Measurements from ENCODE around the gene FARS2. TPM values are rescaled to one million over a fixed set of nuclear protein-coding genes. Genes with fewer than 3 reads are reported as not detected.

Gene FARS2
- total and polyA plus RNA-seq, 5 donors = 13.9 to 19.6 (median 16.7) TPM

DNA sequence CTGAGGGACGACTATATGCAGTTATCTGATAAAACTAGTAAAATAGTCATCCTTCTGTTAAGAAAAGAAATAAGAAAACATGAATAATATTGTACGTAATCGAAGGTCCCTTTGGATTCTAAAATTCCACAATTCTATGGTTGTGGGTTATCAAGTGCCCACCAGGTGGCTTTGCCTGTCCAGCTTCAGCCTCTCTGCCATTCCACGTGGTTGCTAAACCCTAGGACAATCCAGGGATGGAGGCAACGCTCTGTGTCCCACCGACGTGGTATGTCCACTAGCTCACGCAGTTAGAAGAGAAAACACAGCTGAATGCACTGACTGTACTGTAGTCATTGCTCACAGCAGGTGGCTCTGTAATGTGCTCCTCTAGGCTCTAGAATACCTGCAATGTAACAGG lies 349.3 kb downstream of the FARS2 start:
- no peak for ATAC-seq
- Histone ChIP-seq H3K27me3 (ENCODE audit: control insufficient read depth, insufficient read depth) (no peaks in the 10 kb centered on the region), H3K9me3 (ENCODE audit: control insufficient read depth, low read length) (no peaks in the 10 kb centered on the region), H3K4me3 (ENCODE audit: low read length) (no peak overlapping the region), H3K4me1 (ENCODE audit: control insufficient read depth, insufficient read depth, low read length) (no peaks in the 10 kb centered on the region), H3K27ac (ENCODE audit: low read length) (no peak overlapping the region)
- WGBS = 94% methylated on average over 8 of the region's 8 CpGs
- intact Hi-C loops (cut with DNase I) = no loop called here
- no peak for DNase-seq

DNA sequence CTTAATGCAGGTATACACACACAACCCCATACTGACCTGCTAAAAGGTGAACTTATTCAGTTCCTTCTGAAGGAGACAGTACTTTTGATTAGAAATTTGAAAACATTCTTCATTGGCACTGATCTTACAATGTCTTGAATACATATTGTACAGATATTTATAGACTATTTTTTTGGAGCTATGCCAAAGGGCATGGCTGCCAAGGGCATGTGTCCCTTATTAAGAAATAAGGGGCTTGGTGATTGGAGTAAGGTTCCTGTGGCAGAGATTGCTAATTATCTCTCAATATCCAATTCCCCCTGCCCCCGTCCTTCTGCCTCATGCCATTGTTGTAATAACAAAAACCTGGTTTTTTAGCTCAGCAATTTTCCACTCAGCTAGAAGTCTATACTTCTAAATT lies 355.9 kb downstream of the FARS2 start:
- DNase-seq = no peak
- Histone ChIP-seq H3K27me3 (ENCODE audit: control insufficient read depth, insufficient read depth) (no peaks in the 10 kb centered on the region), H3K27ac (ENCODE audit: low read length) (no peak overlapping the region), H3K4me1 (ENCODE audit: control insufficient read depth, insufficient read depth, low read length) (peaks cover 3% of the 10 kb centered on the region), H3K4me3 (ENCODE audit: low read length) (no peak overlapping the region), H3K9me3 (ENCODE audit: control insufficient read depth, low read length) (no peaks in the 10 kb centered on the region)
- WGBS = 96% methylated on average over 1 of the region's 1 CpG
- intact Hi-C loops (cut with DNase I) = no loop called here
- ATAC-seq = no peak

DNA sequence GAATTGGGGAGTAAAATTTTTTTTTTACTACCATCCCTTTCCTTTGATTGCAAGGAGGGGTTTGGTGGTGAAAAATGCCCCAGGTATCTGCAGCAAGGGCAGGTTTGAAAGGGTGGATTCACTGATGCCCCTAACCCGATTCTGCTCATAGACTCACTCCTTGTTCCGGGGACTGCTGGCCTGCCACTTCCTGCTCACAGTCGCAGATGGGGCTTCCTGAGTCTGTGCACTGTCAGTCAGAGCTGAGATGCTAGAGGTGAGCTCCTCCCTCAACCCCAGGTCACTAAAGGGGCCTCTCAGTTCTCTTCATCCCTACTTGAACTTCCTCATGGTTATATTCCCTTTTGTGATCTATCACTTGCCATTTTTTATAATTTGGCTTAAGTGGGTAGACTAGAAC lies 357.9 kb downstream of the FARS2 start:
- Histone ChIP-seq H3K27ac (ENCODE audit: low read length) (no peak overlapping the region), H3K9me3 (ENCODE audit: control insufficient read depth, low read length) (no peaks in the 10 kb centered on the region), H3K4me1 (ENCODE audit: control insufficient read depth, insufficient read depth, low read length) (peaks cover 7% of the 10 kb centered on the region), H3K4me3 (ENCODE audit: low read length) (no peak overlapping the region), H3K27me3 (ENCODE audit: control insufficient read depth, insufficient read depth) (no peaks in the 10 kb centered on the region)
- WGBS = 79% methylated on average over 3 of the region's 3 CpGs
- intact Hi-C loops (cut with DNase I) = no loop called here
- DNase-seq = no peak
- no peak for ATAC-seq

DNA sequence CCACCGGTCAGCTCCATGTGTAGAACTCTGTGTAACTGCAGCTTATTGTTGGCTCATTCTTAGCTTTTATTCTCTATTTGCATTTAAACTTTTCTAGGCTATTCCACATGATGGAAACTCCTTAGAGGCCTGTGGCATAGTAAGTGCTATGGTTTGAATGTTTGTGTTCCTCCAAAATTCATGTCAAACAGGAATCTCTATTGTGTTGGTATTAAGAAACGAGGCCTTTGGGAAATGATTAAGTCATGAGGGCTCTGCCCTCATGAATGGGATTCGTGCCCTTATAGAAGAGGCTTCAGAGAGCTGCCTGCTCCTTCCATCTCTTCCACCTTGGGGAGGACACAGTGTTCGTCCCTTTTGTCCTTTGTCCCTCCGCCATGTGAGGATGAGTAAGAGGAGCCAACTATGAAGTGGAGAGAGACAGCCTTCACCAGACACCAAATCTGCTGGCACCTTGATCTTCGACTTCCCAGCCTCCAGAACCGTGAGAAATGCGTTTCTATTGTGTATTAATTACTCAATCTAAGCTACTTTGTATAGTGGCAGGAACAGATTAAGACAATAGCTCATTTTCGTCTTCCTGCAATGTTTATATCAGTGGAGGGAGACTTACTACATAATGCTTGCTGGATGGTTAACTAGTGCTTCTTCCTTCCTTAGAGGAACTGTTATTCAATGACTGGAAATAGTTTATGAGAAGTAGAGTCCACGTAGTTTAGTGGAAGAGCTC lies 361.1 kb downstream of the FARS2 start:
- WGBS = 53% methylated on average over 10 of the region's 10 CpGs
- peaks cover 12% of the 10 kb centered on the region for H3K4me1 ChIP-seq (ENCODE audit: control insufficient read depth, insufficient read depth, low read length)

DNA sequence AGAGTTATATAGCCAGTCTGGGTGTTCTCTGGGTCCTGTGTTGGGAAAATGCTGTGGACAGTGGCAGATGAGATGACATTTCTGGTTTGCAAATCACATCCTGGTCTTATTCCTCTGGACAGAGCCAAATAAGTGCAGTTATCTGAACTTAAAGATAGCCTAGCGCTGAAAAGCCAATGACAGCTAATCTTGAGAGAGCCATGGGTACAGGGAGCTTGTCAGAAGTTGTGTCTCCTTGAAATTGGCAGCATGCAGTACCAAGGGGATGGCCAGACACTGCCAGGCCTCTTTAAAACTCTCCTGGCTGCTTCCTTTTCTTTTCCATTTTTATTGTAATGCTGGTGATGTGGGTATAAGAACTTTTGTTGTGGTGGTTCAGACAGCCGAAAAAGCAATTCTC lies 362.5 kb downstream of the FARS2 start:
- Histone ChIP-seq H3K27me3 (ENCODE audit: control insufficient read depth, insufficient read depth) (no peaks in the 10 kb centered on the region), H3K27ac (ENCODE audit: low read length) (peak overlapping the region; percentile 55), H3K9me3 (ENCODE audit: control insufficient read depth, low read length) (no peaks in the 10 kb centered on the region), H3K4me1 (ENCODE audit: control insufficient read depth, insufficient read depth, low read length) (peaks cover 12% of the 10 kb centered on the region), H3K4me3 (ENCODE audit: low read length) (no peak overlapping the region)
- intact Hi-C loops (cut with DNase I) = no loop called here
- ATAC-seq = peak; percentile 81 to 83
- 34% methylated on average over 2 of the region's 2 CpGs for WGBS
- no peak for DNase-seq

More for the DNA sequence above, 361.1 kb downstream of the FARS2 start:
- intact Hi-C loops (cut with DNase I) = no loop called here
- no peaks in the 10 kb centered on the region for H3K27me3 ChIP-seq (ENCODE audit: control insufficient read depth, insufficient read depth)
- ATAC-seq = peak; percentile 56 to 59
- DNase-seq = no peak
- no peaks in the 10 kb centered on the region for H3K9me3 ChIP-seq (ENCODE audit: control insufficient read depth, low read length)
- no peak overlapping the region for H3K4me3 ChIP-seq (ENCODE audit: low read length)
- H3K27ac ChIP-seq (ENCODE audit: low read length) = no peak overlapping the region

DNA sequence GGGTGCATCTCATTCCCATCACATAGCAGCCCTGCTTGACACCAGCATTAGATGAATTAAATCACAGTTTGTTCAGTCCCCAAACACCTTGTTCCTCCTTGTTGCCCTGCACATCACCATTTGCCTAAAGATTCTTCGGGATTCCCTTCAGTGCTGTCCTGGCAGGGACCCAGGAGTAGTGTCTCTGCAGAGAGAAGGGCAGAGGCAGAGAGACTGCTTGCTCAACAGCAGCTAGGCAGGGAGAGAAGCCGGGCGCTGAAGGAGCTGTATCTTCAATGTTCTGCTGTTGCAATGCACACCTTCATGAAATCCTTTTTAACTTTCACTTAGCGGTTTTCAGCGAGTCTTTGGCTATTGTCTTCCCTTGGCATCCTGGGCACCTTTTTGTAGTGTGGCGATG lies 362.9 kb downstream of the FARS2 start:
- no peaks in the 10 kb centered on the region for H3K9me3 ChIP-seq (ENCODE audit: control insufficient read depth, low read length)
- peaks cover 12% of the 10 kb centered on the region for H3K4me1 ChIP-seq (ENCODE audit: control insufficient read depth, insufficient read depth, low read length)
- no peak overlapping the region for H3K4me3 ChIP-seq (ENCODE audit: low read length)
- DNase-seq (peak in 1 of 3 donors; percentile 22), ATAC-seq (peak; percentile 9 to 30)
- 72% methylated on average over 6 of the region's 6 CpGs for WGBS
- no peaks in the 10 kb centered on the region for H3K27me3 ChIP-seq (ENCODE audit: control insufficient read depth, insufficient read depth)
- H3K27ac ChIP-seq (ENCODE audit: low read length) = peak overlapping the region; percentile 90
- intact Hi-C loops (cut with DNase I) = no loop called here

DNA sequence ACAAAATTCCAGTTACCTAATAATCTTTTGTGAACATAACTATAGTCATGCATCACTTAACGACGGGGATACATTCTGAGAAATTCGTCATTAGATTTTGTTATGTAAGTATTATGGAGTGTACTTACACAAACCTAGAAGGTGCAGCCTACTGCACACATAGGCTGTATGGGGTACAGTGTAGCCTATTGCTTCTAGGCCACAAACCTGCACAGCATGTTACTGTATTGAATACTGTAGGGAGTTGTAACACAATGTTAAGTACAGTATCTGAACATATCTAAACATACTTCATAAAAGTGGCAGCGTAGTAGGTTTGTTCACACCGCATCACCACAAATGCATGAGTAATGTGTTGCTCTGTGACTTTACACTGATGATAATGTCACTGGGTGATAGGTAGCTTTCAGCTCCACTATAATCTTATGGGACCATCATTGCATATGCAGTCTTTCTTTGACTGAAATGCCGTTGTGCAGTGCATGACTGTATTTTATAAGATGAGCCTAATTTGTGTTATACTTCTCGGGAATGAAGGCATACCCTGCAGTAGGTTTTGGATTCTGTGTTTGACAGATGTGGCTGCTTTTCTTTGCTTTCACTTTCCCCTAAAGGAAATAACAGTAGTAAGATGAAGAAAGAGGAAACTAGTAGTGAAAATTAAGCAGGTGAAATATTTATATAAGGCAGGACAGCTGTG lies 365.6 kb downstream of the FARS2 start:
- no peaks in the 10 kb centered on the region for H3K27me3 ChIP-seq (ENCODE audit: control insufficient read depth, insufficient read depth)
- intact Hi-C loops (cut with DNase I) = no loop called here
- peaks cover 10% of the 10 kb centered on the region for H3K4me1 ChIP-seq (ENCODE audit: control insufficient read depth, insufficient read depth, low read length)
- 82% methylated on average over 7 of the region's 7 CpGs for WGBS
- H3K27ac ChIP-seq (ENCODE audit: low read length) = no peak overlapping the region
- H3K4me3 ChIP-seq (ENCODE audit: low read length) = no peak overlapping the region
- H3K9me3 ChIP-seq (ENCODE audit: control insufficient read depth, low read length) = no peaks in the 10 kb centered on the region
- no peak for ATAC-seq
- DNase-seq = no peak

DNA sequence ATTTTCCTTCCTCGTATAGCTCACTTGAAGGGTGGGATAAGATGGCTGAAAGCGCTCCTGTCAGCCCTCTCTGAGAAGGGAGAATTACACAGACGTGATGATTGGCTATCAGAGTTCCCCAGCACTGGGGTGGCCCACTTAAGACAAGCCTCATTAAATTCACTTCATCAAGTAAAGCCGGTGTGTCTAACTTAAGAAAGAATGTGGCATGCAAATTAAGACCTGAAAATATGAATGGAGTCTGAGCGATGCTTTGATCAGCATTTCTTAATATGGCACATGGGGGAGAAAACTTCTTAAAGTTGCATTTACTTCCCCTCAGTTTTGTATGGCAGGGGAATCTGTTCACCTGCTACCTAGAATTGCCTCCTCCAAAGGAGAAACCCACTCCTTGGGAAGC lies 369.3 kb downstream of the FARS2 start:
- Histone ChIP-seq H3K9me3 (ENCODE audit: control insufficient read depth, low read length) (no peaks in the 10 kb centered on the region), H3K4me3 (ENCODE audit: low read length) (no peak overlapping the region), H3K4me1 (ENCODE audit: control insufficient read depth, insufficient read depth, low read length) (no peaks in the 10 kb centered on the region), H3K27ac (ENCODE audit: low read length) (no peak overlapping the region), H3K27me3 (ENCODE audit: control insufficient read depth, insufficient read depth) (no peaks in the 10 kb centered on the region)
- no peak for ATAC-seq
- 81% methylated on average over 5 of the region's 5 CpGs for whole genome bisulfite sequencing
- no peak for DNase-seq
- intact Hi-C loops (cut with DNase I) = no loop called here

DNA sequence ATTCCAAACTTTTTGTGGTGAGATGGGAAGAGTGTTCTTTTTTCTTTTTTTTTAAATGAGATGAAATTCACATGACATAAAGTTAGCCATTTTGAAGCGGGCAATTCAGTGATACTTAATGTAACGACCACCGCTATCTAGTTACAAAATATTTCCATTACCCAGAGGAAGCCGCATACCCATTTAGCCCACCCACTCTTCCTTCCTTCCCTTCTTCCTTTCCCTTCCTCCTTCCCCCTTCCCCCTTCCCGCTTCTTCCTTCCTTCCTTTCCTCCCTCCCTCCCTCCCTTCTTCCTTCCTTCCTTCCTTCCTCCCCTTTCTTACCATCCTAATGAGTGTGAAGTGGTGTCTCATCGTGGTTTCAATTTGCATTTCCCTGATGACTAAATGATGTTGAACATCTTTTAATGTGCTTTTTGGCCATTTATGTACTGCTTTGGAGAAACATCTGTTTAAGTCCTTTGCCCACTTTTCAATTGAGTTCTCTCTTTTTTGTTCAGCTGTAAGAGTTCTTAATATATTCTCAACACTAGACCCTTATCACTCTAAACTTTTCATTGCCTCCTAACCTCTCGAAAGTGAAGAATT lies 371.1 kb downstream of the FARS2 start:
- no peaks in the 10 kb centered on the region for H3K27me3 ChIP-seq (ENCODE audit: control insufficient read depth, insufficient read depth)
- ATAC-seq = no peak
- H3K27ac ChIP-seq (ENCODE audit: low read length) = no peak overlapping the region
- H3K4me3 ChIP-seq (ENCODE audit: low read length) = no peak overlapping the region
- WGBS = 70% methylated on average over 7 of the region's 7 CpGs
- no peaks in the 10 kb centered on the region for H3K4me1 ChIP-seq (ENCODE audit: control insufficient read depth, insufficient read depth, low read length)
- intact Hi-C loops (cut with DNase I) = no loop called here
- H3K9me3 ChIP-seq (ENCODE audit: control insufficient read depth, low read length) = no peaks in the 10 kb centered on the region
- no peak for DNase-seq

DNA sequence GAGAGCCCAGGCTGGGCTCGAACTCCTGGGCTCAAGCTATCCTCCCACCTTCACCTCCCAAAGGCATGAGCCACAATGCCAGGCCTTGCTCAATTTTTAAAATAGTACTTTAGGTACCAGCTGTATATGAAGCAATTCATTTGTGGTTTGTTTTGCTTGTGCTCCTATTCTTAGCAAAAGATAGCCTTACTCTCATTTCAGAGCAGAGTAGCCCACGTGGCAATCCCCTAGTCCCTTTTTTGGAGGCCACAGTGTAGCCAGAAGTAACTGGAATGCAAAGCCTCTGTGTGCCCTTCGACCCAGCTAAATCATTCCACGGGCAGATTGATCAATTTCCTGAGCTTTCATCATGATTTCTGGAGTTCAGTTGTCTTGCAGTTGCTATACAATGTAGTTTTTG lies 373.2 kb downstream of the FARS2 start:
- WGBS = 64% methylated on average over 4 of the region's 4 CpGs
- no peaks in the 10 kb centered on the region for H3K27me3 ChIP-seq (ENCODE audit: control insufficient read depth, insufficient read depth)
- intact Hi-C loops (cut with DNase I) = no loop called here
- H3K4me3 ChIP-seq (ENCODE audit: low read length) = no peak overlapping the region
- peak overlapping the region; percentile 33 for H3K27ac ChIP-seq (ENCODE audit: low read length)
- ATAC-seq = peak; percentile 34 to 57
- no peak for DNase-seq
- H3K4me1 ChIP-seq (ENCODE audit: control insufficient read depth, insufficient read depth, low read length) = no peaks in the 10 kb centered on the region
- H3K9me3 ChIP-seq (ENCODE audit: control insufficient read depth, low read length) = no peaks in the 10 kb centered on the region

DNA sequence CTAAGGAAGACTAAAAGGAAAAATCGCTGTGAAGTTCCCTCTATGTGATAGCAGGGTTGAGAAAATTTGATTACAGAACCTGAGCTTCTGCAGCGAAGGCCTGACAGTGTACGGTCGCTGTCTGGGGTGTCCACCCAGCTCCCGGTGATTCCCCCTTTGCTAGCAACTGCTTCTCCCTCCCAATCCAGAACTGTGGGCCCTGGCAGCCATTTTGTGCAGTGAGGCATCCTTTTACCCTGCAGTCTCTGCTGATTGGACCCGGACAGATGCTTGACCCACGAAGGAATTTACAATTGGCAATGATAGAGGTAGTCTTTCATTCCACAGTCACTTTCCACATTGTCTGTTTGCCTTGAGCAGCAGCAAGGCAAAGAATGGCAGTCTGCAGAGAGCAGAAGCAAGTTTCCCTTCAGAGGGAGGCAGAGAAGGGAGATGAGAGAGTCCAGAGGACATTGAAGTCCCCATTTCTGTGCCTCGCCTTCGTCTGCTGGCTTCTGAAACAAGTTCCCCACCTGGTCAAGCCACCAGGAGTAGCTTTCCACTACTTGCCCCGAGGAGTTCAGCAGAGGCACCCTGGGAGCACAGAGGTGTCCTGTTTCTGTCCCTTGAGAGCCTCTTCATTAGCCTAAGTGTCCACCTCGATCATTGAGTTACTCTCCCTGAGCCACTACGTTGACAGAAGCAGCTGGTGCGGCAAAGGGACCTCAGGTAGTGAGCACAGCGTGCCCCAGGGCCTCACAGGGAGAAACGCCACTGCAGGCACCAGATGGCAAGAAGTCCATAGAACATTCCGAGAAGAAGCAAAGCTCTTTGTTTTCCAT lies 375.1 kb downstream of the FARS2 start:
- intact Hi-C loops (cut with DNase I) = no loop called here
- no peaks in the 10 kb centered on the region for H3K9me3 ChIP-seq (ENCODE audit: control insufficient read depth, low read length)
- no peak for ATAC-seq
- no peak overlapping the region for H3K4me3 ChIP-seq (ENCODE audit: low read length)
- no peak overlapping the region for H3K27ac ChIP-seq (ENCODE audit: low read length)
- no peaks in the 10 kb centered on the region for H3K27me3 ChIP-seq (ENCODE audit: control insufficient read depth, insufficient read depth)
- 87% methylated on average over 16 of the region's 16 CpGs for WGBS
- H3K4me1 ChIP-seq (ENCODE audit: control insufficient read depth, insufficient read depth, low read length) = no peaks in the 10 kb centered on the region
- DNase-seq = no peak

All from right cardiac atrium (tissue), 5 donors.